Karpas-422 (cell line): ENCODE measurements around the gene TRAPPC14. TPM values are rescaled to one million over a fixed set of nuclear protein-coding genes. Genes with fewer than 3 reads are reported as not detected.
"Not testable (repeated sequence)": the region's sequence is repeated elsewhere in the genome, so short reads cannot be mapped to it uniquely, and the experiment has no call there.

Experiments
- DNase-seq: peaks from one replicate; pipeline ENCODE4 v3.0.0-alpha.2; 2015
- H2AFZ ChIP-seq: fragments of 200-600 bp; sonication (generic); 2 replicates; pipeline ENCODE4 v1.6.1; 2014; ENCODE audit warnings: antibody characterized with exemption, low read length, mixed read lengths
- H3K27ac ChIP-seq: fragments of 200-600 bp; sonication (generic); 2 replicates; pipeline ENCODE4 v1.5.1; 2014; ENCODE audit warnings: mild to moderate bottlenecking, low read length, moderate library complexity
- H3K27me3 ChIP-seq: fragments of 200-600 bp; sonication (generic); 2 replicates; pipeline ENCODE4 v1.6.1; 2014; ENCODE audit warnings: low read length, mixed read lengths
- H3K36me3 ChIP-seq: fragments of 200-600 bp; sonication (generic); 2 replicates; pipeline ENCODE4 v1.6.1; 2014; ENCODE audit warnings: low read length, mixed read lengths; ENCODE audit not compliant: insufficient read depth
- H3K4me1 ChIP-seq: fragments of 200-600 bp; sonication (generic); 2 replicates; pipeline ENCODE4 v1.6.1; 2014; ENCODE audit warnings: mild to moderate bottlenecking, low read length, mixed read lengths
- H3K4me2 ChIP-seq: fragments of 200-600 bp; sonication (generic); 2 replicates; pipeline ENCODE4 v1.6.1; 2014; ENCODE audit warnings: low read length, low read depth, mild to moderate bottlenecking; ENCODE audit not compliant: poor library complexity, severe bottlenecking
- H3K4me3 ChIP-seq: fragments of 200-600 bp; sonication (generic); 2 replicates; pipeline ENCODE4 v1.5.1; 2014; ENCODE audit warnings: mild to moderate bottlenecking, antibody characterized with exemption, low read length, mixed read lengths
- H3K79me2 ChIP-seq: fragments of 200-600 bp; sonication (generic); 2 replicates; pipeline ENCODE4 v1.6.1; 2014; ENCODE audit warnings: mild to moderate bottlenecking, low read length, mixed read lengths
- H3K9ac ChIP-seq: fragments of 200-600 bp; sonication (generic); 2 replicates; pipeline ENCODE4 v1.6.0; 2014; ENCODE audit warnings: low read length
- H3K9me2 ChIP-seq: fragments of 200-600 bp; sonication (generic), shearing (Covaris generic); replicated peaks from 2 replicates; pipeline ENCODE4 v1.6.0; 2014; ENCODE audit warnings: mild to moderate bottlenecking, low read length, moderate library complexity; ENCODE audit not compliant: insufficient read depth
- H3K9me3 ChIP-seq: fragments of 300-700, 200-600 bp; sonication (generic); 2 replicates; pipeline ENCODE4 v1.6.1; 2014; ENCODE audit warnings: low read length, mixed read lengths
- H4K20me1 ChIP-seq: fragments of 200-600 bp; sonication (generic); 2 replicates; pipeline ENCODE4 v1.6.1; 2014; ENCODE audit warnings: mild to moderate bottlenecking, antibody characterized with exemption, low read length, low read depth; ENCODE audit not compliant: insufficient read depth
- total RNA-seq: library from RNA; depleted of rRNA; stranded (reverse); fragments of >200 nt; shearing (Covaris generic); gene quantifications from 2 replicates; pipeline ENCODE4 v1.2.3, GENCODE V29; 2014; ENCODE audit warnings: low replicate concordance

TRAPPC14 gene
- total RNA-seq, 1 experiment from 2014 or later, result 15.8 TPM

DNA sequence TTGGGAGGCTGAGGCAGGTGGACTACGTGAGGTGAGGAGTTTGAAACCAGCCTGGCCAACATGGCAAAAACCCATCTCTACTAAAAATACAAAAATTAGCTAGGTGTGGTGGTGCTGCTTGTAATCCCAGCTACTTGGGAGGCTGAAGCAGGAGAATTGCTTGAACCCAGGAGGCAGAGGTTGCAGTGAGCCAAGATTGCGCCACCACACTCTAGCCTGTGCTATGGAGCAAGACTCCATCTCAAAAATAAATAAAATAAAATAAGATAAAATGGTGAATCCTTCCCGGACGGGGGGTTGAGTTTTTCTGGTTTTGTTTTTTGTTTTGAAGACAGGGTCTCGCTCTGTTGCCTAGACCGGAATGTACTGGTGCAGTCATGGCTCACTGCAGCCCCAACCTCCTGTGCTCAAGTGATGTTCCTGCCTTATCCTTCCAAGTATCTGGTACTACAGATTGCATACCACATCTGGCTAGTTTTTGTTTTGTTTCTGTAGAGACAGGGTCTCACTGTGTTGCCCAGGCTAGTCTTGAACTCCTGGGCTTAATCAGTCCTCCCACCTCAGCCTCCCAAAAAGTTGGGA is 33.8 kb upstream of the TRAPPC14 start:
- not testable (repeated sequence) for H3K36me3 ChIP-seq, DNase-seq, H3K9me3 ChIP-seq, H3K9ac ChIP-seq, H3K79me2 ChIP-seq, H2AFZ ChIP-seq, H4K20me1 ChIP-seq, H3K4me2 ChIP-seq, H3K9me2 ChIP-seq, H3K27me3 ChIP-seq, H3K4me3 ChIP-seq, H3K27ac ChIP-seq
- H3K4me1 ChIP-seq, result peaks cover 20% of the 10 kb centered on the region

DNA sequence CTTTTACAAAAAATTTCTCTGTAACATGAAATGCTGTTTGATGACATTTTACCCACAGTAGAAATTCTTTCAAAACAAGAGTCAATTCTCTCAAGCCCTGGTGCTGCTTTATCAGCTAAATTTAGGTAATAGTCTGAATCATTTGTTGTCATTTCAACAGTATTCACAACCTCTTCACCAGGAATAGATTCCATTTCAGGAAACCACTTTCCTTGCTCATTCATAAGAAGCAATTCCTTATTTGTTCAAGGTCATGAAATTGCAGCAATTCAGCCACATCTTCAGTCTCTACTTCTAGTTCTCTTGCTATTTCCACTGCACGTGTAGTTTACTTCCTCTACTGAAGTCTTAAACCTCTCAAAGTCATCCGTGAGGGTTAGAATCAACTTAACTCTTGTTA is 33.3 kb upstream of the TRAPPC14 start:
- Histone ChIP-seq H3K9ac (no peak overlapping the region), H3K79me2 (no peaks in the 10 kb centered on the region), H4K20me1 (no peaks in the 10 kb centered on the region), H3K4me2 (no peak overlapping the region), H3K9me3 (no peaks in the 10 kb centered on the region), H3K27ac (no peak overlapping the region), H3K36me3 (no peaks in the 10 kb centered on the region), H2AFZ (0 out of 2 replicates have a peak overlapping the region, but pooled peaks have one; percentile 28), H3K27me3 (no peaks in the 10 kb centered on the region), H3K4me3 (no peak overlapping the region), H3K9me2 (no peaks in the 10 kb centered on the region), H3K4me1 (peaks cover 20% of the 10 kb centered on the region)
- no peak for DNase-seq

DNA sequence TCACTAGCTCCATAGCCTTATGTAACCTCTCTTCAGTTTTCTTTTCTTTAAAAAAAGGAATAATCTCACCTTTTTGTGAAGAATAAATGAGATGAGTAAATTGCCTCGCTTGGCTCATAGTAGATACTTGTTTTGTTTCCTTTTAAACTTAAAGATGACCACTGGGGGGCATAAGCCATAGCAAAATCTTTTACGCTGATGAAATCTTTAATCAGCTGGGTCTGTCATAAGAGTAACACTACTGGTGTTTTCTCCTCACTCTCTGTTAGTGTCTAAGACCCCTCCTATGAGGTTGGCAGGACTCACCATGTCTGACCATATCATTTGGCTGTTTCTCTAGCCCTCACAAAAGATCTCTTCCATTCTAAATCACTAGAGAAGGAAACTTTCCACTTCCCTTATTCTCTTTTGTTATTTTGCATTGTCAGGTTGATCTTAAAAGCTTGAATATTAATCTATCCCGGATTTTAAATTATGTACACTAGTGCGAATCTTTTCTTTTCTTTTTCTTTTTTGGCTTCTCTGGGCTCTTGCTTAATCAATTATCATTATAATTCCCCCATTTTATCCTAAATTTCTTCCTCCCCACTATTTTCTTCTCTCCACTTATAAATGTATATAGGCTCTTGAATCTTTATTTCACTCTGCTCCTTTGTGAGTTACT is 31.7 kb upstream of the TRAPPC14 start:
- Histone ChIP-seq H3K27me3 (no peaks in the 10 kb centered on the region), H3K4me3 (no peak overlapping the region), H3K36me3 (no peaks in the 10 kb centered on the region), H2AFZ (peak overlapping the region; percentile 7; the same call in 1 of the 2 replicates), H4K20me1 (no peaks in the 10 kb centered on the region), H3K9ac (no peak overlapping the region), H3K9me2 (no peaks in the 10 kb centered on the region), H3K79me2 (no peaks in the 10 kb centered on the region), H3K9me3 (no peaks in the 10 kb centered on the region), H3K4me1 (peaks cover 20% of the 10 kb centered on the region), H3K4me2 (peak overlapping the region; percentile 10), H3K27ac (no peak overlapping the region)
- DNase-seq, result peak; percentile 76

DNA sequence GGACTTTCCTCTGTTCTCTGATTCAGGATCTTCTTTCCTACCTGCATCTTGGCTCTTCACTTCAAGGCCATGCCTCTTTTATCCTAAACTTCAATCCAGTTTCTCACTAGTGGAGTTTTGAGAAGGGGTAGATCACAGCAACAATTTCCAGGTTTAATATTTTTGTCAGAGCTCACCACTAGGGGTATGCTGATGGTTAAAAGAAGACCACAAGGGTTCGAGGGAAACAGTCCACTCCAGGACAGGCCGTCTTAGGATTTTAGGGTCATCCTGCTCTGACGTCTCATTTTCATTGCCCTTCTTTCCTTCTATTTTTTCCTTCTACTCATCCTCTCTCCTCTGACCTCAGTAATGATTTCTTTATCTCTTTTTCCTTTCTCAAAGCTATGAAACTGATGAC is 30.5 kb upstream of the TRAPPC14 start:
- no peaks in the 10 kb centered on the region for H3K9me2 ChIP-seq
- no peak for DNase-seq
- no peak overlapping the region for H2AFZ ChIP-seq
- no peak overlapping the region for H3K4me3 ChIP-seq
- no peak overlapping the region for H3K9ac ChIP-seq
- no peaks in the 10 kb centered on the region for H3K9me3 ChIP-seq
- no peaks in the 10 kb centered on the region for H4K20me1 ChIP-seq
- no peaks in the 10 kb centered on the region for H3K27me3 ChIP-seq
- H3K4me2 ChIP-seq, result no peak overlapping the region
- no peak overlapping the region for H3K27ac ChIP-seq
- no peaks in the 10 kb centered on the region for H3K79me2 ChIP-seq
- H3K4me1 ChIP-seq, result peaks cover 20% of the 10 kb centered on the region
- no peaks in the 10 kb centered on the region for H3K36me3 ChIP-seq

- Histone ChIP-seq H3K36me3 (no peaks in the 10 kb centered on the region), H3K9me2 (no peaks in the 10 kb centered on the region), H3K9ac (no peak overlapping the region), H3K27me3 (no peaks in the 10 kb centered on the region), H2AFZ (no peak overlapping the region), H3K9me3 (no peaks in the 10 kb centered on the region), H3K4me1 (peaks cover 7% of the 10 kb centered on the region), H3K4me2 (no peak overlapping the region), H3K4me3 (no peak overlapping the region), H3K27ac (no peak overlapping the region), H3K79me2 (no peaks in the 10 kb centered on the region), H4K20me1 (no peaks in the 10 kb centered on the region)
- DNase-seq, result no peak
These were observed 27.2 kb upstream of the TRAPPC14 start for GRCh38 chr7:100185726-100186125.

DNA sequence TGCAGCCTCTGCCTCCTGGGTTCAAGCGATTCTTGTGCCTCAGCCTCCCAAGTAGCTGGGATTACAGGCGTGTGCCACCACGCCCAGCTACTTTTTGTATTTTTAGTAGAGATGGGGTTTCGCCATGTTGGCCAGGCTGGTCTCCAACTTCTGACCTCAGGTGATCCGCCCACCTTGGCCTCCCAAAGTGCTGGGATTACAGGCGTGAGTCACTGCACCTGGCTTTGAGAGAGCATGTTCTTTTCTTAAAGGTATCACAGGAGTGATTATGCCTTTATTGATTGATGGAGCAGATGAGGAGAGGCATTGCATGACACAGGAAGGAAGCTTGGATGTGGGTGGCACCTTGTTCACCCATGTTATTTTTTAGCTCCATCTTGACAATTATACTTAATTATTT is 24.6 kb upstream of the TRAPPC14 start:
- not testable (repeated sequence) for H2AFZ ChIP-seq, H3K36me3 ChIP-seq, H3K4me1 ChIP-seq, H3K9ac ChIP-seq, H3K9me2 ChIP-seq, H3K4me2 ChIP-seq, H3K9me3 ChIP-seq, DNase-seq, H3K27me3 ChIP-seq, H3K4me3 ChIP-seq, H3K27ac ChIP-seq, H3K79me2 ChIP-seq, H4K20me1 ChIP-seq

DNA sequence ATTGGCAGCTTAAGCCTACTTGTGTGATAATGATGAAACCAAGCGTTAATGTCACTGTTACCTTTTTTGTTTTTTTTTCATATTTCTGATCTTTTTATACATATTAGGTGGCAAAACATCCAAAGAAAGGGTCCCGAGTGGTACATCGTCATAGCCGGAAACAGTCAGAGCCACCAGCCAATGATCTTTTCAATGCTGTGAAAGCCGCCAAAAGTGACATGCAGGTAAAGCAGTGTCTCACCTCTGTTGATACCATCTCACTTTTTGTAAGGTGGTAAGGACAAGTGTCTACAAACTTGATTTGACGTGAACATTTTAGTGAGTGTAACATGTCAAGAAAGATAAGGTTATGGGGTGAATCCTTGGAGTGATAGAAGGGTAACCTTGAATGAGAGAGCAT is 24.1 kb upstream of the TRAPPC14 start:
- not testable (repeated sequence) for H3K27me3 ChIP-seq, H3K4me1 ChIP-seq, H3K36me3 ChIP-seq, H2AFZ ChIP-seq, H3K4me3 ChIP-seq, H3K79me2 ChIP-seq, H3K4me2 ChIP-seq, DNase-seq, H4K20me1 ChIP-seq, H3K9ac ChIP-seq, H3K27ac ChIP-seq, H3K9me2 ChIP-seq, H3K9me3 ChIP-seq

DNA sequence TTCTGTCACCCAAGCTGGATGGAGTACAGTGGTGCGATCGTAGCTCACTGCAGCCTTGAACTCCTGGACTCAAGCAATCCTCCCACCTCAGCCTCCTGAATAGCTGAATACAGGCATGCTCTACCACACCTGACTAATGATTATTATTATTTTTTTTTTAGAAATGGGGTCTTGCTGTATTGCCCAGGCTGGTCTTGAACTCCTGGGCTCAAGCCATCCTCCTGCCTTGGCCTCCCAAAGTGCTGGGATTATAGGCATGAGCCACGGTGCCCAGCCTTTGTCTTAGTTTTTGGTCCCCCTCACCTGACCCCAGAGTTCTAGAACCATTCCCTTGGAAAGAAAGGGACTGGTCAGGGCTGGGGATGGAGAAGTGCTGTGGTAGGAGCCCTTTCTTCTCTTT is 21.6 kb upstream of the TRAPPC14 start:
- not testable (repeated sequence) for H3K4me3 ChIP-seq, H3K9ac ChIP-seq, H2AFZ ChIP-seq, H3K27me3 ChIP-seq, H3K9me3 ChIP-seq, H3K4me2 ChIP-seq, H3K36me3 ChIP-seq, H4K20me1 ChIP-seq, H3K4me1 ChIP-seq, H3K9me2 ChIP-seq, H3K27ac ChIP-seq, H3K79me2 ChIP-seq, DNase-seq
